GM12875 (cell line): ENCODE measurements around the gene CNTN1.

ENCODE experiments used
- H3K4me3 ChIP-seq: one replicate; pipeline ENCODE4 v1.5.1; 2011; ENCODE audit warnings: low read depth, low read length, control low read depth
- CTCF ChIP-seq: IDR thresholded peaks from 2 replicates; pipeline ENCODE4 v1.5.1; 2011; ENCODE audit warnings: low read depth, mild to moderate bottlenecking, control low read depth, inconsistent platforms, low read length, moderate library complexity, borderline replicate concordance; ENCODE audit not compliant: insufficient read depth

The CNTN1 gene

DNA sequence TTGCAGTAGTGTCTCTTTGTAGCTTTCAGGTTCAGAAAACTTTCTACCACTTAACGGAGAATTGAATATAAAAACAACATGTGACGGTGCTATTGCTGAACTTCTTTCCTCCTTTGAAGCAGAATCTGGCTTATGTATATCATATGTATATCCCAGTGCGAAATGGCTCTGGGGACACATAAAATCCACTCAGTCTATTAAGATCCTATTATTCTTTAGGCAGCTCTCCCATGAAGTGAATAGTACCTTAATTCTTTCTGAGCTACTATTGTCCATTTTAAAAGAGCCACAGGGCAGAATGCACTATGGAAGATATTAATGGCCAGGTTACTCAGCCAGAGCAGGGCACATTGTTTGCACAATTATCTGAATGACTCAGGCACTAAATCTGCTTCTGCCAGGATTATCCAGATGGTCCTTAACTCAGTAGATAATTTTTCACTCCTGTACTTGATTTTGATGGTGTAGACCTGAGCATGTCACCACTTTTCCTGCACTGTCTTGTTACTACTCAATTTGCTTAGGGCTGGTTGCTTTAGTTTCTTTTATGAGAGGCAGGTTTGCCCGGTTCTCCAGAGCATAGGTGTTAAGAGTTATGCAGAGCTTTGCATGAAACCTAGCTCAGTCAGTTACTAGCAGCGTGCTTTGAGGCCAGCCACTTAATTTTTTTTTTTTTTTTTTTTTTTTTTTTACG is 5.5 kb downstream of the CNTN1 start:
- no peak for TF ChIP-seq CTCF
- no peak overlapping the region for H3K4me3 ChIP-seq

DNA sequence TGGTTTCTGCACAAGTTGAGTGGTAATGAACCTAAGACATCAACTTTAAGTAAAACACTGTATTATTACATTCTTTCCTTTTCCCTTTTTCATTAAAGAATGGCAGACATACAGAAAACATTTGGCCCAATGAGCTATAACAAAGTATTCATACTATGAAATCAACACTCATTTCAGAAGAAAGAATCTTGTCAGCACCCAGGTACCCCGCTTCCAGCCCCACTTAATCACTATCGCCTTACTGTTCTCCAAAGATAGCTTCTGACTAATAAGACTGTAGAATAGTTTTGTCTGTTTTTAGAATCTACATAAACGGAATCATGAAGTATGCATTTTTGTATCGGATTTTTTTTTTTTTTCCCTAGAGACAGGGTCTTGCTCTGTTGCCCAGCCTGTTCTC is 9.5 kb downstream of the CNTN1 start:
- TF ChIP-seq CTCF: no peak
- no peak overlapping the region for H3K4me3 ChIP-seq

DNA sequence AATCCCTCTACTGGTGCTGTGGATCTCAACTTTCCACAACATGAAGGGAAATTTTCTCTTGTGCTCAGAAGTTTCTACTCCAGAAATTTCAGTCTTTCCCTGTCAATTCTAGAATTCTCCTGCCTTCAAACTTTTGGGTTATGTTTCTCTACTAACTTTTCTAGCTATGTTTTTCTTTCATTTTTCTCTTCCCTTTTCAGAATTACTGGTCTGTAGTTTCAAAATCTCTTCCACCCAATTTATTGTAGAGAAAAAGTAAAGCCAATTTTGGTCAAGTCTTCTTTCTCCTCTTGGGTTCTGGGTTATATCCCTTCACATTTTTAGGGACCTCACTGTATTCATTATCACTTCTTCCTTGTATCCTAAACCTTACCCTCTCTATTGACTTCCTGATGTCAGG is 18.9 kb downstream of the CNTN1 start:
- no peak for TF ChIP-seq CTCF
- H3K4me3 ChIP-seq: no peak overlapping the region

GRCh38 chr12:40714636-40715035 is 22.4 kb downstream of the CNTN1 start:
- TF ChIP-seq CTCF: no peak
- no peak overlapping the region for H3K4me3 ChIP-seq

- no peak overlapping the region for H3K4me3 ChIP-seq
- no peak for TF ChIP-seq CTCF
Observed at GRCh38 chr12:40716037-40716436, 23.8 kb downstream of the CNTN1 start.

- TF ChIP-seq CTCF: no peak
- no peak overlapping the region for H3K4me3 ChIP-seq
Observed at GRCh38 chr12:40717576-40717975, 25.3 kb downstream of the CNTN1 start.

DNA sequence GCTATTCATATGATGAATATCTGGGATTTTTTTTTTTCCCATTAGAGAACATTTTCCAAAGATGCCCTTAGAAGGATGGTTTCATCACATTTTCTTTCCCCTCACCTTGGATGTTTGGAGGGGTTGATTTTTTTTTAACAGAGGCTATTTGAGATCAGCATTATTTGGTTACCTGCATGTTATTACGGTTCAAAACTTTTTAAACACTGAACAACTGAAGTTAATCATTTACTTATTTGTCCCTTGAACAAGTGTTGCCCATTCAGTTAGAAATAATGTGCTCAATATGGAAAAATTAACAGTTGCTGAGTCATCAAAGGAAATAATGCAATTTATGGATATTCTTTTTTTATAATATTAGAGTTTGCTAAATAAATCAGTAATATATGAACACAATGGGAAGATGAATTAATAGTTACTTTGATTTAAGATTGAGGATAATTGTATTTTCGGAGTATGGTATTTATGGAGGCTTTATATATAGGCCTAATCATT is 26.7 kb downstream of the CNTN1 start:
- H3K4me3 ChIP-seq: no peak overlapping the region
- no peak for TF ChIP-seq CTCF
